Neural cell (in vitro differentiated cells): ENCODE measurements around the gene MAMDC2.

Source experiments
- CTCF ChIP-seq: fragments of 450-650 bp; IDR thresholded peaks from 2 replicates; pipeline ENCODE4 v1.5.1; 2014; ENCODE audit warnings: antibody characterized with exemption, mild to moderate bottlenecking, moderate library complexity; ENCODE audit not compliant: poor library complexity, severe bottlenecking
- EP300 ChIP-seq: fragments of 450-650 bp; conservative IDR thresholded peaks from 2 replicates; pipeline ENCODE4 v1.6.1; 2014; ENCODE audit warnings: antibody characterized with exemption, mild to moderate bottlenecking, moderate library complexity; ENCODE audit not compliant: poor library complexity, severe bottlenecking
- EZH2 ChIP-seq: fragments of 200-600, 300-800 bp; shearing (Covaris generic), sonication (generic); IDR thresholded peaks from 2 replicates; pipeline ENCODE4 v1.6.1; 2014; ENCODE audit warnings: antibody characterized with exemption, low read length, borderline replicate concordance, mild to moderate bottlenecking; ENCODE audit not compliant: insufficient read depth, poor library complexity, severe bottlenecking
- POLR2AphosphoS5 ChIP-seq: IDR thresholded peaks from 2 replicates; pipeline ENCODE4 v1.6.1; 2012
- TAF1 ChIP-seq: IDR thresholded peaks from 2 replicates; pipeline ENCODE4 v1.6.1; 2012; ENCODE audit warnings: low read depth

- TF ChIP-seq EZH2 (no peak), POLR2AphosphoS5 (no peak), EP300 (no peak), CTCF (no peak), TAF1 (no peak)
Measured at GRCh38 chr9:70125621-70126263, 82.1 kb downstream of the MAMDC2 start.
